ENCODE measurements around the gene PLXNA4. TPM values are rescaled to one million over a fixed set of nuclear protein-coding genes. Genes with fewer than 3 reads are reported as not detected.

The PLXNA4 gene
- total and polyA plus RNA-seq, 9 of the 15 experiments (the other 6 are each of a cell fraction or from before 2014, with no cell fraction given), result under 0.01 to 0.09 TPM; not detected in 7

DNA sequence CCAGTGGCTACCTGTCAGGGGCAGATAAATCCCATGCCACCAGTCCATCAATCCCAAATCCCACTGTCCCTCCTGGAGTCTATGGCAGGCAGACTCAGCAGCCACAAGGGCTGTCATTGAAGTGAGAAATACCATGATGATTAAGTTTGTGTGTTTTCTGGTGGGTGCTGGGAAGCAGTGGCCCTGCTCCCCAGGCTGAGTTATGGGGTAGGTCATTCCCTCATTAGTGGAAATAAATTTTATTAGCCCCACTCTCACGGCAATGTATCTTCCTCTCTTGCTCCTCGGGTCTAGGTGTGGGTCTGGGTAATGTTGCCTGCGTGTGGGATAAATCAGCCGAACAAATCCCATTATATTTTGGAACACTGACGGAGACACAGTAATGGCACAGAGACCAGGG lies 76.8 kb downstream of the PLXNA4 start:
- BruUV-seq (replicated peaks), result no TSS peak
- WGBS (ENCODE audit: insufficient coverage, low coverage, missing lambda C conversion rate), result 0% methylated on average over 5 of the region's 5 CpGs
- ChIA-PET POLR2A (interaction anchor here (0.7 kb wide), 1 partner anchor 43 kb away, joined by 3 read pairs; no protein-coding TSS in a partner anchor), CTCF (ENCODE audit: low intra/inter-chr PET ratio) (no interaction called here)
- in situ Hi-C loops (cut with MboI) (no loop called here), intact Hi-C loops (cut with micrococcal nuclease) (no loop called here)
- no peak for ATAC-seq
- H4K20me1 ChIP-seq (replicated peaks; ENCODE audit: control insufficient read depth, insufficient read depth, low read length), result peaks cover 21% of the 10 kb centered on the region; the same call in 1 of the 2 replicates
- peaks cover 6% of the 10 kb centered on the region for H3K9me1 ChIP-seq (ENCODE audit: control insufficient read depth, insufficient read depth, low read length)
- H3K4me1 ChIP-seq (replicated peaks in 1 of 2; ENCODE audit: control insufficient read depth in 2 of 2, insufficient read depth in 2 of 2, low read length in 2 of 2), result no peaks in the 10 kb centered on the region
- no peak overlapping the region for H3K4me3 ChIP-seq
- no peaks in the 10 kb centered on the region for H3K36me3 ChIP-seq (ENCODE audit: control insufficient read depth, insufficient read depth, low read length)
- FAIRE-seq, result no peak
- H2AFZ ChIP-seq (ENCODE audit: low read depth, low read length), result no peak overlapping the region
- DNase-seq (ENCODE audit: extremely low read depth in 1 of 4, low spot score in 3 of 4), result no peak
- H3K9ac ChIP-seq (ENCODE audit: insufficient read depth in 1 of 2, low read depth in 2 of 2, low read length in 2 of 2), result no peak overlapping the region
- peaks cover 3 to 34% of the 10 kb centered on the region in 2 experiments for H3K27me3 ChIP-seq (ENCODE audit: control insufficient read depth in 2 of 2, insufficient read depth in 2 of 2, low read length in 2 of 2)
- H3K4me2 ChIP-seq (ENCODE audit: insufficient read depth, low read length), result no peak overlapping the region
- H3K27ac ChIP-seq (ENCODE audit: extremely low read depth, low read depth, low read length), result no peak overlapping the region
- no peaks in the 10 kb centered on the region for H3K9me3 ChIP-seq (replicated peaks; ENCODE audit: control insufficient read depth, insufficient read depth, low read depth, low read length)
- no peaks in the 10 kb centered on the region for H3K79me2 ChIP-seq (ENCODE audit: control insufficient read depth, insufficient read depth, low read length)
- TF ChIP-seq ZNF436 (CRISPR knock-in tag; IDR thresholded peaks at IDR 0.05) (no peak), TEAD4 (IDR thresholded peaks at IDR 0.05; ENCODE audit: low read length) (no peak), TEAD4 (CRISPR knock-in tag; IDR thresholded peaks at IDR 0.05; ENCODE audit: borderline replicate concordance) (no peak), JUNB (CRISPR knock-in tag; conservative IDR thresholded peaks at IDR 0.05) (no peak), ZNF121 (CRISPR knock-in tag; conservative IDR thresholded peaks at IDR 0.05) (no peak), ZNF347 (CRISPR knock-in tag; IDR thresholded peaks at IDR 0.05; ENCODE audit: low read depth) (no peak), GATA2 (CRISPR knock-in tag; IDR thresholded peaks at IDR 0.05) (no peak), THRAP3 (IDR thresholded peaks at IDR 0.05; ENCODE audit: borderline replicate concordance) (no peak), FOXJ3 (CRISPR knock-in tag; IDR thresholded peaks at IDR 0.05) (no peak), SLC30A9 (CRISPR knock-in tag; IDR thresholded peaks at IDR 0.05) (no peak), SUPT5H (IDR thresholded peaks at IDR 0.05) (no peak), STAT6 (CRISPR knock-in tag; IDR thresholded peaks at IDR 0.05) (no peak), TEAD1 (CRISPR knock-in tag; IDR thresholded peaks at IDR 0.05) (no peak), NR2C1 (IDR thresholded peaks at IDR 0.05) (no peak), NR2C1 (tag; IDR thresholded peaks at IDR 0.05) (no peak), BCL6 (CRISPR knock-in tag; IDR thresholded peaks at IDR 0.05) (no peak)
- TF ChIP-seq, protein P1, sequence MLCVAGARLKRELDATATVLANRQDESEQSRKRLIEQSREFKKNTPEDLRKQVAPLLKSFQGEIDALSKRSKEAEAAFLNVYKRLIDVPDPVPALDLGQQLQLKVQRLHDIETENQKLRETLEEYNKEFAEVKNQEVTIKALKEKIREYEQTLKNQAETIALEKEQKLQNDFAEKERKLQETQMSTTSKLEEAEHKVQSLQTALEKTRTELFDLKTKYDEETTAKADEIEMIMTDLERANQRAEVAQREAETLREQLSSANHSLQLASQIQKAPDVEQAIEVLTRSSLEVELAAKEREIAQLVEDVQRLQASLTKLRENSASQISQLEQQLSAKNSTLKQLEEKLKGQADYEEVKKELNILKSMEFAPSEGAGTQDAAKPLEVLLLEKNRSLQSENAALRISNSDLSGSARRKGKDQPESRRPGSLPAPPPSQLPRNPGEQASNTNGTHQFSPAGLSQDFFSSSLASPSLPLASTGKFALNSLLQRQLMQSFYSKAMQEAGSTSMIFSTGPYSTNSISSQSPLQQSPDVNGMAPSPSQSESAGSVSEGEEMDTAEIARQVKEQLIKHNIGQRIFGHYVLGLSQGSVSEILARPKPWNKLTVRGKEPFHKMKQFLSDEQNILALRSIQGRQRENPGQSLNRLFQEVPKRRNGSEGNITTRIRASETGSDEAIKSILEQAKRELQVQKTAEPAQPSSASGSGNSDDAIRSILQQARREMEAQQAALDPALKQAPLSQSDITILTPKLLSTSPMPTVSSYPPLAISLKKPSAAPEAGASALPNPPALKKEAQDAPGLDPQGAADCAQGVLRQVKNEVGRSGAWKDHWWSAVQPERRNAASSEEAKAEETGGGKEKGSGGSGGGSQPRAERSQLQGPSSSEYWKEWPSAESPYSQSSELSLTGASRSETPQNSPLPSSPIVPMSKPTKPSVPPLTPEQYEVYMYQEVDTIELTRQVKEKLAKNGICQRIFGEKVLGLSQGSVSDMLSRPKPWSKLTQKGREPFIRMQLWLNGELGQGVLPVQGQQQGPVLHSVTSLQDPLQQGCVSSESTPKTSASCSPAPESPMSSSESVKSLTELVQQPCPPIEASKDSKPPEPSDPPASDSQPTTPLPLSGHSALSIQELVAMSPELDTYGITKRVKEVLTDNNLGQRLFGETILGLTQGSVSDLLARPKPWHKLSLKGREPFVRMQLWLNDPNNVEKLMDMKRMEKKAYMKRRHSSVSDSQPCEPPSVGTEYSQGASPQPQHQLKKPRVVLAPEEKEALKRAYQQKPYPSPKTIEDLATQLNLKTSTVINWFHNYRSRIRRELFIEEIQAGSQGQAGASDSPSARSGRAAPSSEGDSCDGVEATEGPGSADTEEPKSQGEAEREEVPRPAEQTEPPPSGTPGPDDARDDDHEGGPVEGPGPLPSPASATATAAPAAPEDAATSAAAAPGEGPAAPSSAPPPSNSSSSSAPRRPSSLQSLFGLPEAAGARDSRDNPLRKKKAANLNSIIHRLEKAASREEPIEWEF (CRISPR knock-in tag; IDR thresholded peaks at IDR 0.05), result no peak
